ENCODE measurements around the gene CAMK1D. TPM values are rescaled to one million over a fixed set of nuclear protein-coding genes. Genes with fewer than 3 reads are reported as not detected.
"Not testable (repeated sequence)": the region's sequence is repeated elsewhere in the genome, so short reads cannot be mapped to it uniquely, and the experiment has no call there.

The CAMK1D gene
- total RNA-seq, 1 experiment from 2014 or later, result 0.52 TPM

DNA sequence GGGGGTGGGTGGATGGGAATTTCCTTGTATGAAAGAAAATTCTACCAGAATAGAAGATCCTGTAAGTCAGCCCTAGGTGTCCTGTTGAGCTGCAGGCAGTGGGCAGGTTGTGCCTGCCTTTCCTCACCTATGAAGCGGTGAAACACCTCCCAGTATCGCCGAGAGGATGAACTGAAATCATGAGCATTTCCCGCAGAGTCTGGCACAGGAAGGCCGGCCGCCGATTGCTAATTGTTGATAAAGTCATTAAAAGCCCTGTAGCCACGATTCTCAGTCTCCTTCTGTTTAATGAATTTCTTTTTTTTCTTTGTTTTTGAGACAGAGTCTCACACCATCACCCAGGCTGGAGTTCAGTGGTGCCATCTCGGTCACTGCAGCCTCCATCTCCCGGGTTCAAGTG, 142.1 kb downstream of the CAMK1D start:
- no peak for DNase-seq (ENCODE audit: low read depth)

DNA sequence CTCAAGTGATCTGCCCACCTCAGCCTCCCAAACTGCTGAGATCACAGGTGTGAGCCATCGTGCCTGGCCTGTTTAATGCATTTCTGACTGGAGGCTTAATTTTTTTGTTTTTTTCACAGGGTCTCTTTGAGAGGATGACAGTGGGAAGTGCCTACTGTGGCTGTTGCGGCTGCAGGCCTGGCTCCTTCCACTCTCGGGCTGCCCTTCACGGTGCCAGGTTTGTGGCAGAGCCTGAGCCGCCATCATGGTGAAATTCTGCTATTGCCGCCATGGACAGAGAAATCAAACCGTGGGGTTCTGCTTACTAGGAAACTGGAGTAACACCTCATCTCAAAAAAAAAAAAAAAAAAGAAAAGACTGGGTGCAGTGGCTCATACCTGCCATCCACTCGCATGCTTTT, 142.7 kb downstream of the CAMK1D start:
- no peak for DNase-seq (ENCODE audit: low read depth)

DNA sequence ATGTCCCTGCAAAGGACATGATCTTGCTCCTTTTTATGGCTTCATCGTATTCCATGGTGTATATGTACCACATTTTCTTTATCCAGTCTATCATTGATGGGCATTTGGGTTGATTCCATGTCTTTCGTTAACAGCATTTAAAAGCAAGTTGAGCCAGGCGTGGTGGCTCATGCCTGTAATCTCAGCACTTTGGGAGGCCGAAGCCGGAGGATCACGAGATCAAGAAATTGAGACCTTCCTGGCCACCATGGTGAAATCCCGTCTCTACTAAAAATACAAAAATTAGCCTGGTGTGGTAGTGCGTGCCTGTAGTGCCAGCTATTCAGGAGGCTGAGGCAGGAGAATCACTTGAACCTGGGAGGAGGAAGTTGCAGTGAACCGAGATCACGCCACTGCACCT, 147.7 kb downstream of the CAMK1D start:
- not testable (repeated sequence) for DNase-seq (ENCODE audit: low read depth)

DNA sequence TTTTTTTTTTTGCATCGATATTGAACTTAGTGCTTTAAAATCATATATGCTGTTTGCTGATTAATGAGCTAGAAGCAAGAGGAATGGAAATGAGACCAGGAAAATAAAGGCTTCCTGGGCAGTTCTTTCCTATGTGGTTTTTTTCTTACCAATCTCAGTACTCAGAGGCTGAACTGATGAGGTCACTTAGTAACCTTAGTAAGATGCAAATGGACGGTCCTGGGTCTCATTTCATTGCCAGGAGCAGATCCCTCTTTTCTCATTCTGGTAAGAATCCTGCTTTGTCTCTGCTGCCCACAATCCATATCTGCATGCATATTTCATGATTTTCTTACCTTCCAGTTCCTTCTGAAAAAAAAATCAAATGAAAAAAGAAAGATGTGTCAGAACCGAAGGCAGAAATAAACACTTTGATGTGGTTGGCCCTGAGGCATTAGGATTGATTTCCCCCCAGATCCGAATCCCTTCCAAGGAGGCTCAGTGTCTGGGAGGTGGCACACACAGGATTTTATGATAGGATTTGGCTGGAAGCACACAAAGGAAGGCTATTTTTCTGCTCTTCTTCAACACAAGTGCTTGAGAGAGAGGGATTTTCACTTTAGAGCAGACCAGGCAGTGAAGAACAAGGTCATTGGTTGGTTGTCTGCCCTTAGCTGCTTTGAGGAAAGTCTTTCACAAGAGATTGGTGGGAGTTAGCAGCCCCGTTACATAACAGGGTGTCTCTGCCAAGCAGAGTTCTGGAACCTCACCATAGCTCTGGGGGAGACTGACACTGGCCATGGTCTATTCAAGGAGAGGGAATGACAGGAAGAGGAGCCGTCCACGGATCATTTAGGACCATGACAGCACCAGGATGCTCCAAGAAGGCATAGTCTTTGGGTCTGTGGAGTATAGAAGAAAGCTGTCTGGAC, 150.0 kb downstream of the CAMK1D start:
- no peak for DNase-seq (ENCODE audit: low read depth)

DNA sequence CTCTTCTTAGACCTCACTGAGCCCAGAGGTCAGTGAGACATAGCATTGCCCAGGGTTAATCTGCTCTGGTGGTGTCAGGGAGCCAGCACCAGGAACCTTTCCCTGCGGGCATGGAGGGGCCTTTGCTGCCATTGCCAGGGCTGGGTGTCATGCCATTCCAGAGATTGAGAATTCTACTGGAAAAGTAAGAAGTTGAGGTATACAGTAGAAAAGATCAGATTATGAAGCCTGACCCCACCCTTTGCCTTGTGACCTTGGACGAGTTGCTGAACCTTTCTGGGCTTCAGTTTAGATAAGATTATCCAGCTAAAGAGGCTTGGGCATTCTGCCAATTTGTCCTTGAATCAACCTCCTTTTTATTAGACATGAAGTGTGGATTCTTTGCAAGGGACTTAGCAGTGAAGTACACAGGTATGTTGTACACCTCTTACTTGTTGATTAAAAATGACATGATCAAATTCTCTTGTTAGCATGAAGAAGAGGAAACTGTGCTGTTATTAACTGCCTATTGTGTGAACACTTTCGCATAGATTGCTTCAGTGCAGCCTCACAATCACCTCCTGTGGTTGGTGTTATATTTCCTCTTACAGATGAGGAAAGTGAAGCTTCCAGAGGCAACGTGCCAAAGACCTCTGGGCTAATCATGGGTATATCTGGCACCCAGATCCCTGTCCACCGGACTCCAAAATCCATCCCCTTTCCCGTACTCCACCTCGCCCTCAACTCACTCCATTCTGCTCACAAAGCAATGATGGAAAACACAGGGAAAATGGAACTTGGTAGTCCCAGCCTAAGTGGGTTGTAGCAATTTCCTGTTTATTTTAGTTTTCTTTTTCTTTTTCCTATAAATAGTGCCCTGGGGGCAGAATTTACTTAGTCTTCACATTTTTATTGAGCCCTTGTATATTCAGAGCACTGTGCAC, 151.3 kb downstream of the CAMK1D start:
- DNase-seq (ENCODE audit: low read depth), result no peak

DNA sequence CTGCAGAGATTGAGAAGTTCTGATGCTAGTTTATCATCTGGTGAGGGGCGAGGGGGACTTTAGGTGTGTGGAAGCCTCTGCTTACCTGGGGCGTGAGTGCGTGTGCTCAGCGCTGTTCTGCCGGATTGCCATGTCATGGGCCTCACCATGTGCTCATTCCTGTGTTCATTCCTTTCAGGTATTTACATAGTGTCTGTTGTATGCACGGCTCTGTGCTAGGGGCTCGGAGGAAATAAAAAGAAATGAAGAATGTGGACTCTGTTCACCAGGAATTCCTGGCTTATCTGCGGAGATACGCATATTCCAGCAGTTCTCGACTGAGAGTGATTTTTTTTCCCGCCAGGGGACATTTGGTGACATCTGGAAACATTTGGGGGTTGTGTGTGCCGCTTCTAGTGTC, 152.0 kb downstream of the CAMK1D start:
- DNase-seq (ENCODE audit: low read depth), result no peak

DNA sequence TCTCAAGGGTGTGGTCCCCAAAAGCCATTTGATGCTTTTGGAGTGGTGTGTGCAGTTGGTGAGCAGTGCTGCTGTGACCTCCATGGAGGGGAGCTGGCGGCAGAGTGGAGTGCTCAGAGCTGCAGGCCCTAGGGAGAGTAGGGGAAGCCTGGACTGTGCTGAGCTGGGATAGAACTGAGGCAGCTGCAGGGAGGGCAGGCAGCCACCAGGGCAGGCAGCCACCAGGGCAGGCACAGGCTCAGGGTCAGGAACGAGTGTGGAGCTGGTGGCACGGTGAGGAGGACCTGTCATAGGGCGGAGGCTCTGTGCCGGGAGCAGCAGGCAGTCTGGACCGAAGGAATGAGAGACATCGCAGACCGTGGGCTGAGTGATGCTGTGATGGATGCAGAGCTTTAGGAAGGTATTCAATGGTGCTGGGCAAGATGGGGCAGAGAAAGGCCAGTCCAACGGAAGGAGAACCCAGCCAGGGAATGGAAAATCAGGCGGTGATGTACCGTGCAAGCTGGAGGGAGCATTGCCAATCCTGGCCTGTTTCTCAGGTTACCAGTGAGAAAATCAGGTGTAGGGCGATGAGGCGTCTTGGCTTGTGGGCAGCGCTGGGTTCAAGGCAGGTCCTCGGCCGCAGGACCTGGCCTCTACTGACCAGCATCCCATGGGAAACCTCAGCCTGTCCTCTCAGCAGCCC, 152.6 kb downstream of the CAMK1D start:
- no peak for DNase-seq (ENCODE audit: low read depth)

DNA sequence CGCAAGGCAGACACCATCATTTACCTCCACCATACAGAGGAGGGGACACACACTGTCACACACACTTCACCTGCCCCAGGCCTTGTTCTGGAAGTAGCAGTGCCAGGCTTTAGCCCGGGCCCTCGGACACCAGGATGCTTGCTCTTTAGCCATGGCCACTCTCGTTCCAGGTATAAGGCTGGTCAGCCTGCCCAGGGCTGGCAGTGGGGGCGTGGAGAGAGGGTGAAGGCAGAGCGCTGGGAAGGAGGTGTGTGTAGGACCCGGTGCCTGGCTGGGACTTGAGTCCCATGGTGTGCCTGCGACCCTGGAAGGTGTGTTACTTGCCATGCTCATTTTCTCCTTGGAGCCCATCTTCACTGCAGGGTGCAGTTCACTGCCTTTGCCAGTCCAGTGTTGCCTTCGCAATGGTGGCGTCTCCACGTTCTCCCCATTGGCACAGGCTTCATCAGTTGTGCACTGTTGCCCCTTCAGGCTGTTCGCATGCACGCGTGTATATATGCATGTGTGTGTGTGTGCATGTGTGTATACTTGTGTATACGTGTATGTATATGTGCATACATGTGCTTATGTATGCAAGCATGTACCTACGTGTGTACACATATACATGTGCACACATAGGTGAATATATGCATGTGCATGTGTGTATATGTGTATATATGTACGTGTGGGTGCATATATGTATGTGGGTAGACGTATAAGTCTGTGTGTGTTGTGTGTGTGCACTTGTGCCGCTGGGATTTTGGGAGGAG, 153.4 kb downstream of the CAMK1D start:
- DNase-seq (ENCODE audit: low read depth), result no peak

DNA sequence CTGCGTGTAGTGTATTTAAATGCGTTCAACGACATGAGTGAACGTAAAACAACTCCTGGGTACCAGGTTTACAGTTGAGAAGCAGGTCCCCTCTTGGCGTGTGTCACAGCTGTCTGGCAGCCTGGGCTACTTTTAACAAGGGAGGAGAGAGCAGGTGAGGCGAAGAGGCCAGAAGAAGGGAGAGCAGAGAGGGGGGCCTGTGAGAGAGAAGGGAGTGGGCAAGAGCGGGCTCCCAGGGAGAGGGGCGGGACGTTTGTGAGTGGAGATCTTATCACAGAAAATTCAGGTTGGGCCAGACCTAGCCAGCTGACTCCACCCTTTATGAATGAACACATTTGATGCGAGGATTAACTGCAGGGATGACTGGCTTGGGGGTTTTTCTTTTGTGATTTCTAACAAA, 154.0 kb downstream of the CAMK1D start:
- no peak for DNase-seq (ENCODE audit: low read depth)

DNA sequence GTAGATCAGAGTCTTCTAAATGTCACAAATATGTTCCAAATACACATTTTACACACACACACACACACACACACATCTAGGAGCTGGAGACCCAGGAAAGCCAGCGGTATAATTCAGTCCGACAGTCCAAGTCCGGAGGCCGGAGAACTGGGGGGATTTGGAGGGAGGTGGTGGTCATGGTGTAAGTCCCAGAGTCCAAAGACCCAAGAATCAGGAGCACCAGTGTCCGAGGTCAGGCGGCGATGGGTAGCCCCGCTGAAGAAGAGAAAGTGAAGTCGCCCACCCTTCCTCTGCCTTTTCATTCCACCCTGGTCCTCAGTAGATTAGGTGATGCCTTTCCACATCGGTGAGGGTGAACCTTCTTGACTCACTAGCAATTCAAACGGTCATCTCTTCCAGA, 154.8 kb downstream of the CAMK1D start:
- DNase-seq (ENCODE audit: low read depth), result no peak

DNA sequence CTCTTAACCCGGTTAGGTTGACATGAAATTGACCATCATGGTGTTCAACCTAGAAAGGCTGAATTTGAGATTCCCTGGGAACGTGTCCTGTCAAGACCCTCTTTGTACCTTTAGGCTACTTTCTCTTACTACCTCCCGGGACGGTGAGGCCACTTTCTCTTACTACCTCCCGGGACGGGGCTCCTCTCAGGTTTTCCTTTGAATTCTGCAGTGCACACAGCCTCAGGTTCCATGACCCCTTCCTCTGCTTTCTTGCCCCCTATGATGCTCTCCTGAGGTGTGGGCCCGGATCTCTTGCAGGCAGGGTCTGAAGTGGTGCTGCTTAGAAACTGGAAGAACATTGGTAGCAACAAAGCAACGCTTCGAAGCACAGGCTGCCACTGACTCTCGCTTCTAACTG, 155.3 kb downstream of the CAMK1D start:
- no peak for DNase-seq (ENCODE audit: low read depth)

DNA sequence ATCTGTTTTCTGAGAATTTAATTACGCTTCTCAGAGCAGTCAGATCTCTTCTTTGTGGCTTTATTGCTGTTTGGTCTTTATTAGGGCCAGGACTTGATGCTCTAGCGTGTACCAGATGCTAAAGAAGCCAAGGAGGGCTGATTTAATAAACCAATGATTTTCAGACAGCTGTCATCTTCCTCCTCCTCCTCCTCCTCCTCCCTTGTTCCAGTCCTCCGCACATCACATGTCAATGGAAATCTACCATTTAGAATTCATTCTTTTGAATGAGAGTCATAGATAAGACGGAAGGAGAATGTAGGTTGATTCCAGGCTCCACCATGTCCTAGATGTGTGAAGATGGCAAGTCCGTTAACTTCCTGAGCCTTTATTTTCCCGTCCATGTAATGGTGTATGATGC, 156.3 kb downstream of the CAMK1D start:
- DNase-seq (ENCODE audit: low read depth), result no peak

DNA sequence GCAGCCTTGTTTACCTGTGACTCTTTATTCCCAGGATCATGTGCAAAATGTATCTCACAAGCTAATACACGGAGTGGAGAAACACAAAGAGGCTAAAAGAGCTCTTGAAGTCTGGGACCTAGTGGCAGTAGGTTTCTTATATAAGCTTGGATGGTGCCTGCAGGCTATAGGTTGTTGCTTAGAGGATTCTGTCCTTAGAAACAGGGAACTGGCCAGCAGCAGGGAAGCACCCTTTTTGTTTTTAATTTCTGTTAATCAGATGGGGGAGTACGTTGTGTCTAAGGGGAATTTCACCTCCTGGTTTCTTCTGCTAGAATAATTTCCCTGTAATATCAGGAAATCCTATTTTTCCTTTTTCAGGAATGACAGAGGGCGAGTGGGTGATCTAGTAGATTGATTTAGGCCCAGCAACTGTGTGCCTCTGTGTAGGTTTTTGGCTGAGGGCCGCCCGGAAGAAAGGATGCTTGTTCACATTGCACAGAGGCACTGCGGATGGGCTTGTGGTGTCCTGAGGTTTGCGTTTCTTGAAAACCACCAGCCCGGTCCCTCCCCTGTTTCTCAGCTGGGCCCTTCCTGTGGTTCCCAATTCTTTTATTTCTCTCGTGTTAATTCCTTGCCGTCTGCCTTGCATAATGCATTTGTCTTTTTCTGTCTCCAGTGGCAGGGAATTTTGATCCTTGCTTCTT, 158.0 kb downstream of the CAMK1D start:
- DNase-seq (ENCODE audit: low read depth), result no peak

DNA sequence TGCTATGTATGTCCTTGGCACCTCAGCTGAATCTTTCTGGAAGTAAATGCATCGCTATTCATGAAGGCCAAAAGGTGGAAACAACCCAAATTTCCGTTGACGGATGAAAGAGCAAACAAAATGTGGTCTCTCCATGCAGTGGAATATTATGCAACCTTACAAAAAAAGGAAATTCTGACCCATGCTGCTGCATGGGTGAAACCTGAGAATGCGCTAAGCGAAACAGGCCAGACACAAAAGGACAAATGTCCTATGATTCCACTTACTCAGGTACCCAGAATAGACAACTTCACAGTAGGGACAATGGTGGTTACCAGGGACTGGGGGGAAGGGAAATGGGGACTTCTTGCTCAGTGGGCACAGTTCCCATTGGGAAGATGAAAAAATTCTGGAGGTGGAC, 158.8 kb downstream of the CAMK1D start:
- DNase-seq (ENCODE audit: low read depth), result no peak

DNA sequence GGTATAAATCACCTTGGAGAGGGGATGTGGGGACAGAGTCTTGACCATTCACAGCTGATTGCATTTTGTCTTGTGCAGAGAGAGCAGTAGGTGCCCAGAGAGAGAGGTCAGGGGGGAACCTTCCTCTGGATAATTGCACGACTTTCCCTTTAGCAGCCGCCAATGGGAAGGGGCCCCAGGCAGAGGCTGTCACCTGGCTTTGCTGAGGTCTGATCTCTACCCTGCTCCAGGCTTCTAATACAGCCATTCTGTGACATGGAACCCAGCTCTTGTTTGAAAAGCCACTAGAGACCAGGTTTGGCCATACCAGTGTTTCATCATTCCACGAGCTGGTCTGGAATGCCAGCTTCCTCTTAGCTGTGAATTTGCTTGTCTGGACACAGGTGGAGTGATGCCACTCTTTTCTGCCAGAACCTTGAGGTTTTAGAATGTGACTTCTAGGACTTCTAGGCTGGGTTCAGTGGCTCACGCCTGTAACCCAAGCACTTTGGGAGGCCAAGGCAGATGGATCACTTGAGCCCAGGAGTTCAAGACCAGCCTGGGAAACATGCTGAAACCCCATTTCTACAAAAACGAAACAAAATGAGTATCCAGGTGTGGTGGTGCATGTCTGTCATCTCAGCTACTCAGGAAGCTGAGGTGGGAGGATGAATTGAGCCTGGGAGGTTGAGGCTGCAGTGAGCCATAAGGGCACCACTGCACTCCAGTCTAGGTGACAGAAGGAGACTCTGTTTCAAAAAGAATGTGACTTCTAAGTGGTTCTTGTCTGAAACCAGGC, 159.9 kb downstream of the CAMK1D start:
- DNase-seq (ENCODE audit: low read depth), result no peak

DNA sequence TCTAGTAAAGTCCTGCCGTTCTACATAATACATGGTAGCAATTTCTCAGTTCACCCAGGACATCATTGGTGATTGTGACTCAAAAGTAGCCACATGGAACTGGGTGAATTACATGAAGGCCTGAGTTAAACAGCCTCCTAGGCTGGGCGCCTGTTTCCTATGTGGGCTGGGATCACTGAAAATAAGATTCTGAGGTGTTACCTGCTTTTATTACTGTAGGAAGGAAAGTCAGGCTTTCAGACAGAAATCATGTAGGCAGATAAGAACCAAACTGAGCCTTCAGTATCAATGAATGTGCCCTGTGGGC, 160.4 kb downstream of the CAMK1D start:
- DNase-seq (ENCODE audit: low read depth), result no peak

DNA sequence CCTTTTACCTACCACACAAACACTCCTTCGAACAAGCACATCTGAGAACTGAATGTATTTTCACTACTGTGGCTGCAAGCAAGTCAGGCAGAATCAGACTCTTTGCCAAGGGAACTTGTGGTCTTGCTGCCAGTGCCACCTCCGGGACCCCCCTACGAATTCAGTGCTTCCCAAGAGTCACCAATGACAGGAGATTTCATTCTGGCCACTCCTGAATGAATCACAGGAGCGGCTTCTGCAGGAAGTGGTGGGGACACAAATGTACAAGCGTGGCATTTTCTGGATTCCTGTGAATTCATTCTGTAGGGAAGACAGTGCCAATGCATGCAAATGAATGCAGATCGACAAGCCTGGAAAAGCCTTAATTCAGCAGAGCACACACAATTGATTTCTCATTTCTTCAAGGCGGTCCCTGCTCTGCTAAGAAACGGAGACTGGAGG, 161.2 kb downstream of the CAMK1D start:
- no peak for DNase-seq (ENCODE audit: low read depth)

DNA sequence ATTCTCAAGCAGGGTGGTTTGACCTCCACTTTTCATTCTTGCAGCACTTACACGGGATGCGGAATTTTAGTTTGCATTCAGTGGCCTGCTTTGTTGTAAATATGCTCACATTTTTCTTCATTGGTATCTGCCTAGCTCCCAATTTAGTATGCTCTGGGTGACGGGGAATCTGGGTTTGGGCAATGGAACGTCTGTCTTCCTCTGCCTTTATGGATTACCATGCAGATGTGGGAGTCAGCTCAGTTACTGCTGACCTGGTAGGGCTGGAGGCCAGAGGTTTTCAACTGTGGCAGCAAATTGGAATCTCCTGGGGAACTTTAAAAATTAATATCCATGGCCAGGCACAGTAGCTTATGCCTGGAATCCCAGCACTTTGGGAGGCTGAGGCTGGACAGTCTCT, 161.6 kb downstream of the CAMK1D start:
- no peak for DNase-seq (ENCODE audit: low read depth)

DNA sequence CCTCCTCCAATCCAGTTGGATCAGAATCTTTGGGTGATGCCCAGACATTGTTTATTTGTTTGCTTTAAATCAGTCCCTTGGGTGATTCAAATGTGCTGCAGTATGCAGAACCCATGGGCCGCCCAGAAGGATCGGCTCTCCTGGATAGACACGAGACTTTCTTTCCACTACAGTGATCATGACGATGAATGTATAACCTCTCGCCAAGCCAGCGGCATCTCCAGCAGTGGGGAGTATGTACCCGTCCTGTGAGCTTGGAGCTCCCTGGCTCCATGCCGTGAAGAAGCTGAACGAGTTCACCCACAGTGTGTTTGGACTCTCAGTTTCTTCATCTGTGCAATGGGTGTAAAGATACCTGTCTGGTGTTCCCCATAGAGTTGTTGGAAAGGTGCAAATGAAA, 162.3 kb downstream of the CAMK1D start:
- DNase-seq (ENCODE audit: low read depth), result no peak
